Ascending aorta (tissue), 2 donors: Measurements from ENCODE around the gene GPC6. TPM values are rescaled to one million over a fixed set of nuclear protein-coding genes. Genes with fewer than 3 reads are reported as not detected.

Source experiments
- DNase-seq, 2 donors: peaks; one replicate each; pipeline ENCODE4 v3.0.0-alpha.2; 2019; ENCODE audit warnings: low spot score in 2 of 2
- H3K27ac ChIP-seq, 2 donors: fragments of 200-600 bp; sonication (generic); one replicate each; pipeline ENCODE4 v1.5.1; 2016 to 2017; ENCODE audit warnings: mild to moderate bottlenecking in 1 of 2
- H3K27me3 ChIP-seq: fragments of 200-600 bp; sonication (generic); one replicate; pipeline ENCODE4 v1.5.1; 2017
- H3K36me3 ChIP-seq, 2 donors: fragments of 200-600 bp; sonication (generic); one replicate each; pipeline ENCODE4 v1.5.1; 2016
- H3K4me1 ChIP-seq, 2 donors: fragments of 200-600 bp; sonication (generic); one replicate each; pipeline ENCODE4 v1.5.1; 2016 to 2017; ENCODE audit warnings: mild to moderate bottlenecking in 1 of 2
- H3K4me3 ChIP-seq, 2 donors: fragments of 200-600 bp; sonication (generic); one replicate each; pipeline ENCODE4 v1.5.1; 2016 to 2017; ENCODE audit warnings: mild to moderate bottlenecking in 1 of 2
- H3K9me3 ChIP-seq, 2 donors: fragments of 200-600 bp; sonication (generic); one replicate each; pipeline ENCODE4 v1.5.1; 2016
- CTCF ChIP-seq, 3 experiments: fragments of 200-600 bp in 2 of 3; fragments of 450-650 bp in 1 of 3; sonication (generic) in 2 of 3; IDR thresholded peaks; one replicate each; pipeline ENCODE4 v1.5.1; 2016 to 2019; ENCODE audit warnings: antibody characterized with exemption in 3 of 3, mild to moderate bottlenecking in 1 of 3, moderate library complexity in 1 of 3
- intact Hi-C: fragments of 100-400 bp; cut with DNase I; formaldehyde crosslinking; loops from one replicate; pipeline ENCODE4 v1.15.1; 2023
- total RNA-seq: library from RNA; depleted of rRNA; stranded (reverse); fragments of >200 nt; gene quantifications from one replicate; pipeline ENCODE4 v1.1.0, GENCODE V29; 2016

Gene GPC6
- total RNA-seq, 1 donor from 2014 or later = 23.2 TPM

GRCh38 chr13:93621051-93621450 is 394.4 kb downstream of the GPC6 start:
- Histone ChIP-seq H3K27me3 (no peaks in the 10 kb centered on the region), H3K4me1 (peaks cover 0 to 6% of the 10 kb centered on the region in 2 donors), H3K4me3 (no peak overlapping the region), H3K9me3 (no peaks in the 10 kb centered on the region), H3K36me3 (no peaks in the 10 kb centered on the region), H3K27ac (no peak overlapping the region)
- TF ChIP-seq CTCF (IDR thresholded peaks at IDR 0.05) = no peak
- no peak for DNase-seq
- intact Hi-C loops = no loop called here

GRCh38 chr13:93621966-93622365 is 395.4 kb downstream of the GPC6 start:
- Histone ChIP-seq H3K4me3 (no peak overlapping the region), H3K36me3 (no peaks in the 10 kb centered on the region), H3K9me3 (no peaks in the 10 kb centered on the region), H3K27me3 (no peaks in the 10 kb centered on the region), H3K27ac (no peak overlapping the region), H3K4me1 (peaks cover 0 to 6% of the 10 kb centered on the region in 2 donors)
- no peak for DNase-seq
- TF ChIP-seq CTCF (IDR thresholded peaks at IDR 0.05) = no peak
- intact Hi-C loops = no loop called here

- no peaks in the 10 kb centered on the region for H3K9me3 ChIP-seq
Observed at GRCh38 chr13:93624311-93624777, 397.7 kb downstream of the GPC6 start.

GRCh38 chr13:93625536-93625935 is 398.9 kb downstream of the GPC6 start:
- no peaks in the 10 kb centered on the region for H3K9me3 ChIP-seq
- intact Hi-C loops = no loop called here
- no peak overlapping the region for H3K27ac ChIP-seq
- DNase-seq = no peak
- H3K4me3 ChIP-seq = no peak overlapping the region
- no peaks in the 10 kb centered on the region for H3K27me3 ChIP-seq
- no peaks in the 10 kb centered on the region for H3K36me3 ChIP-seq
- no peak for TF ChIP-seq CTCF (IDR thresholded peaks at IDR 0.05)
- peaks cover 0 to 7% of the 10 kb centered on the region in 2 donors for H3K4me1 ChIP-seq

More at GRCh38 chr13:93624311-93624777, 397.7 kb downstream of the GPC6 start:
- DNase-seq = no peak
- no peaks in the 10 kb centered on the region for H3K36me3 ChIP-seq
- intact Hi-C loops = no loop called here
- no peak for TF ChIP-seq CTCF (IDR thresholded peaks at IDR 0.05)
- no peaks in the 10 kb centered on the region for H3K27me3 ChIP-seq
- peaks cover 0 to 9% of the 10 kb centered on the region in 2 donors for H3K4me1 ChIP-seq
- no peak overlapping the region for H3K4me3 ChIP-seq
- no peak overlapping the region for H3K27ac ChIP-seq

- no peak overlapping the region for H3K4me3 ChIP-seq
- TF ChIP-seq CTCF (IDR thresholded peaks at IDR 0.05) = no peak
- intact Hi-C loops = no loop called here
- DNase-seq = no peak
- no peaks in the 10 kb centered on the region for H3K9me3 ChIP-seq
- H3K27me3 ChIP-seq = no peaks in the 10 kb centered on the region
- no peaks in the 10 kb centered on the region for H3K36me3 ChIP-seq
- H3K27ac ChIP-seq = no peak overlapping the region
- peaks cover 0 to 7% of the 10 kb centered on the region in 2 donors for H3K4me1 ChIP-seq
Observed at GRCh38 chr13:93628136-93628797, 401.7 kb downstream of the GPC6 start.
